Left lobe of liver (tissue), 2 donors: ENCODE results near the gene YAE1. TPM values are rescaled to one million over a fixed set of nuclear protein-coding genes. Genes with fewer than 3 reads are reported as not detected.
"Not testable (repeated sequence)": the region's sequence is repeated elsewhere in the genome, so short reads cannot be mapped to it uniquely, and the experiment has no call there.

Source experiments
- ATAC-seq: fragments of 200-7000 bp; cut with Tn5 transposase; one replicate; pipeline ENCODE4 v1.9.1; 2020; ENCODE audit warnings: mild to moderate bottlenecking, moderate library complexity
- DNase-seq: peaks from one replicate; pipeline ENCODE4 v3.0.0-alpha.2; 2020; ENCODE audit warnings: low spot score
- total RNA-seq: library from RNA; stranded (reverse); gene quantifications from one replicate; pipeline ENCODE4 v1.2.1, GENCODE V29; 2021
- donor health status: DM: no; HTN: no; CAD: no; lungs with moderate emphysema.
- donor health status: DM: no; HTN: yes; CAD: no.

The YAE1 gene
- 6.4 TPM for total RNA-seq

GRCh38 chr7:39566023-39566921 is at the start of gene YAE1:
TSS of gene YAE1 (plus strand) at chr7:39566404. CDS start at chr7:39566419, 15 bp downstream.
- peak; percentile 83 for DNase-seq
- peak; percentile 99 for ATAC-seq

DNA sequence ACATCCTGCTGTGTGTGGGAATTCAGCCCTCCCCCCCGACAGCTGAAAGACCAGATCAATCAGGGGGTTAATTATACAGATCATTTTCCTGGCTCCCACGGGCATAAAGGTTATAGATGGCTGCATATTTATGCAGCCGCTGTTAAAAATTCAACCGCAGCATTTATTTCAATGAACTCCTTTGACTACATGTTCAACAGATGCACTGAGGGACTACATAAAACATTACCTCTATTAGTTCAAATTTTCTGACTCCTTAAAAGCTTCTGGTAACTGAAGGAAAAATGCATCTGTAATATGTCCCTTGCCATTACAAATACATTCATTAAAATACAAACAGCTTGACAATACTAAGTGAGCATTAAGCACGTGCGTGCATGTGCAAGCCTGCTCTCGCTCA is 49.7 kb upstream of the YAE1 start:
- no peak for DNase-seq

DNA sequence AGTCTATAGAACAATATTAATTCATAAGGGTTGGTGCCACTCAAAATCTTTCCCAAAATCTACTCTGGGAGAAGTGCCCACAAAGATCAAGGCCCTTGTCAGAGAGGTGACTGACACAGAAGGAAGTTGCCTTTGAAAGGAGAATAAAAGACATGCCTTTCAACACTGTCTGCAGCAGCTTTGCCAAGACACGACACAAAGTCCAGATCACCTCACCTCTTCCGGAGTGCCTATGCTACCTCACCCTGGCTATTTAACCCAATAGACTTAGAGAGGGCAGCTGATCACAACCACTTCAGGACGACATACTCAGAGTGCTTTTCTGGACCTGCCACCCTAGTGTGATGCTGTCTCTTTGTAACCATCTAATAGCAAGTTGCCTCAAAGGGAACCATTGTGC is 49.0 kb upstream of the YAE1 start:
- DNase-seq: no peak
- ATAC-seq: no peak

More for the DNA sequence above, 49.7 kb upstream of the YAE1 start:
- no peak for ATAC-seq

DNA sequence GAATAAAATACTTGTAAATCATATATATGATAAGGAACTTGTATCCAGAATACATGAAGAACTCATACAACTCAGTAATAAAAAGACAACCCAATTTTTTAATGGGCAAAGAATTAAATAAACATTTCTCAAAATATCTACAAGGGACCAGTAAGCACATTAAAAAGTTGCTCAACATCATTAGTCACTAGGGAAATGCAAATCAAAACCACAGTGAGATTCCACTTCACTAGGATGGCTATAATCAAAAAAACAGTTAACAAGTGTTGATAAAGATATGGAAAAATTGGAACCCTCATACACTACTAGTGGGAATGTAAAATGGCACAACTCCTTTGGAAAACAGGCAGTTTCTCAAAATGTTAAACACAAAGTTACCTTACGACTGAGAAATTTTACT is 40.3 kb upstream of the YAE1 start:
- ATAC-seq: no peak
- DNase-seq: no peak

DNA sequence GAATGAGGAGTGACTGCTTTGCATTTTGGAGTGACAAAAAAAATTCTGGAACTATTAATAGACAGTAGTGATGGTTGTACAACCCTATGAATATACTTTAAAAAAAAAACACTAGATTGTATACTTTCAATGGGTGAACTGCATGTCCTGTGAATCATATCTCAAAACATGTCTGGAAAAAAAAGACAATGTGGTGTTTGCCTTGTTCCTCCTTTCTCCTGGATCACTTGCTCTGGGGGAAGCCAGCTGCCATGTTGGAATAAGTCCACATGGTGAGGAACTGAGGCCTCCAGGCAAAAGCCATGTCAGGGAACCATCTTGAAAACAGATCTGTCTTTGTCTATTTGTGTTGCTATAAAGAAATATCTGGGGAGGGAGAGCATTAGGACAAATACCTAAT is 39.5 kb upstream of the YAE1 start:
- no peak for ATAC-seq
- no peak for DNase-seq

DNA sequence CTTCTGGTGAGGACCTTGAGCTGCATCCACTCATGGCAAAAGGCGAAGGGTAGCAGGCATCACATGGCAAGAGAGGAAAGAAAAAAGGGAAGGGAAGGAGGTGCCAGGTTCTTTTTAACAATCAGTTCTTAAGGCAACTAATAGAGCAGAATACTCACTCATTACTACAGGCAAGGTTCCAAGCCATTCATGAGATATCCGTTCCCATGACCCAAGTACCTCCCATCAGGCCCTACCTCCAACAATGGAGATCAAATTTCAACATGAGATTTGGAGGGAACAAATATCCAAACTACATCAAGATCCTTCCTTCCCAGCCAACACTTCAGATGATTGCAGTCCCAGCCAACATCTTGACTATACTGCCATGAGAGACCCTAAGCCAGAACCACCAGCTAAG is 38.9 kb upstream of the YAE1 start:
- no peak for ATAC-seq

GRCh38 chr7:39527951-39528350 is 38.3 kb upstream of the YAE1 start:
- ATAC-seq (no peak), DNase-seq (no peak)

More for the DNA sequence above, 38.9 kb upstream of the YAE1 start:
- DNase-seq: no peak

DNA sequence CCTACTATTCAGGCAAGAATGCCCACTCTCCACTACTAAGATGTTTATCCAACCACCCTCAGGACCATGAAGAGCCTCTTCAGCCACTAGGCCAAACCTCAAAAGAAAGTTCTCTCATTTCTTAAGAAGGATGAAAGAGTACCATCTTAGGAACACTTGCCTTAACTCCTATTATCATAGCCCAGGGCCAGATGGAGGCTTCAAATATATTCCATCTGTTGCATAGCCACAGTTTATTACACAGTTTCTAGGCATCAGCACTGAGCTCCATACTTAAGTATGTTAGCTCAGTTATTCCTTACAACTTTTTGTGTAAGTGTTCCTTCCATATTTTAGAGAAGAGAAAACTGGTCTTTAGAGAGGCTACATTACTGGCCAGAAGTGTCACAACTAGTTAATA is 37.4 kb upstream of the YAE1 start:
- ATAC-seq: no peak
- DNase-seq: no peak

DNA sequence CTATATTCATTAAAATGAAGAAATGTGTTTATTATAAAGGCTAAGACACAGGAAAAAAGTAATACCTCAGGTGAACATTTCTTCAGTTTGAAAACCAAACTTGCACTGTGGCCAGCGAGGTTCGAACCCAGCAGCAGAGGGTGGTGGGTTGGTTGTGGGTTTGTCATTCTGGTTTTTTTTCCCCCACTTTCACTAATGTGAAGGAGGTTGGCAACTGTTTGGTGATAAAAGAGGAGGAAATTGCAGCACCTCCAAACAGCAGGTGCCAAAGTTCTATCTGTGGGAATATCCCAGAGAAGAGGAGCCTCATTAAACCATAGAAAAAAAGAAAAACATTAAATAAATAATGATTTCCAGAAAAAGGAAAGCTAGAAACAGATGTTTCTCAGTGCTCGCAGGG is 36.6 kb upstream of the YAE1 start:
- DNase-seq (no peak), ATAC-seq (no peak)

GRCh38 chr7:39530971-39531370 is 35.2 kb upstream of the YAE1 start:
- no peak for ATAC-seq
- no peak for DNase-seq

DNA sequence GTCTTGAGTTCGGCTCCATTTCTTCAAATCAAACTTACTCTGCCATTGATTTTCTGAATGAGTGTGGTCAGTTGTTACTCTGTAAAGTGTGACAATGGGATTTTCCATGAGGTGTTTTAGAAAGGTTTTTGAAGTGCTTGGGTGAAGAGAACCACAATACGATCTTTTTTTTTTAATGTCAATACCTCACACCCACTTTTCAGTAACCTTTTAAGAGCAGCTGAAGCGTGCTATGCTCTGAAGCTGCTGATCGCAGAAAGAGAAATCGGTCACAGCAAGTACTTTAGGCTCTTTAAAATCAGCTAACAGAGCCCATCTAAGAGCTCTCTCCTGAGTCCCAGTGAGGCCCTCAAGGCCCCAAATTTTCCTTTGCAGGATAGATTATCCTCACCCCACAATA is 34.4 kb upstream of the YAE1 start:
- ATAC-seq (no peak), DNase-seq (no peak)

GRCh38 chr7:39532832-39533231 is 33.4 kb upstream of the YAE1 start:
- ATAC-seq (no peak), DNase-seq (no peak)

GRCh38 chr7:39534599-39534998 is 31.6 kb upstream of the YAE1 start:
- no peak for ATAC-seq
- no peak for DNase-seq

- ATAC-seq (no peak), DNase-seq (no peak)
Measured at GRCh38 chr7:39535064-39535463, 31.1 kb upstream of the YAE1 start.

- ATAC-seq (no peak), DNase-seq (no peak)
Measured at GRCh38 chr7:39535720-39536119, 30.5 kb upstream of the YAE1 start.

DNA sequence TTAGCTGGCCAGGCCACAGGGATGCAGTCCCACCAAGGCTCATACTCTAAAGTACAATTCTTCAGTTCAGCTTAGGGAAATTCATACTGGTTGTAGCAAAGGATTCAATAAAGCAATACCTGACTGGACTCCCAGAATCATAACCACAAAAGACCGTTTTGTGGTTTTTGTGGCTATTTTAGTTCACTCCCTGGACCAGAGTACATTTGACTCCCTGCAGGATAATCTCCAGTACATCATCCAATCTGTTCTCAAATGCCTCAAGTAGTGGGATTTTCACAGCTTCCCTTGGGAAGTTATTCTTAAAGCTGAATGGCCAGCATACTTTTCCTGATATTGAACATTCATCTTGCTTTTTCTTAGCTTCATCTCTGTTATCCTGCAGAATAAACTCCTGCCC is 29.3 kb upstream of the YAE1 start:
- no peak for DNase-seq
- no peak for ATAC-seq

DNA sequence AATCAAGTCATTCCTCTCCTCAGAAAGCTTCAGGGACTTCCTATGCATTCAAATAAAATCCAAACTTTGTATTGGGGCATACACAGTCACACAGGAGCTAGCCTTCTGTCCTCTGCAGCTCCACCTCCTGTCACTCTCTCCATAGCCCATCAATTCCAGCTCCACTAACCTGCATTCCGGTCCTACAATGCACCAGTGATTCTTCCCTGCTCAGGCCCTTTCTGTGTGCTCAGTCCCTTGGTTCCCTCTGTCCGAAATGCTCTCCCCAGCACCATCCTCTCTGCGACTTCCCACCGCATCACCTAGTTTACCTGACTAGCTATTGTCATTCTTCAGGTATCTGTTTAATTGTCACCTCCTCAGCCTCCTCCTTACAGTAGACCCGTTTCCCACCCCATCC is 26.4 kb upstream of the YAE1 start:
- DNase-seq (no peak), ATAC-seq (no peak)

DNA sequence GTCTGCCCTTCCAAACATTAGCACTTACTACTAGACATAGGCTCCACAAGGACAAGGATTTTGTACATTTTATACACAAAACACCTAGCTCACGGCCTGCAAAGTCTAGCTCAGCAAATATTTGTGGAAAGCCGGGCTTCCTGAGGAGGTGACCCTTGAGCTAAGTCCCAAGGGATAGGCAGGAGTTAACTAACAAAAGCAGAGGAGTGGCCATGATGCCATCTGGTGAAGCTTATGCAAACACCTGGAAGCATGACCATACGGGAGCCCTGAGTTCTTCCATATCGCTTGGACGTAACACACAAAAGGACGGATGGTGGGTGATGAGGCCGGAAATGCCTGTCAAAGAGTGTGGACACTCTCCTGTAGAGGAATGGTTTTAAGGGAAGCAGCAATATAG is 25.9 kb upstream of the YAE1 start:
- ATAC-seq: no peak
- DNase-seq: no peak

DNA sequence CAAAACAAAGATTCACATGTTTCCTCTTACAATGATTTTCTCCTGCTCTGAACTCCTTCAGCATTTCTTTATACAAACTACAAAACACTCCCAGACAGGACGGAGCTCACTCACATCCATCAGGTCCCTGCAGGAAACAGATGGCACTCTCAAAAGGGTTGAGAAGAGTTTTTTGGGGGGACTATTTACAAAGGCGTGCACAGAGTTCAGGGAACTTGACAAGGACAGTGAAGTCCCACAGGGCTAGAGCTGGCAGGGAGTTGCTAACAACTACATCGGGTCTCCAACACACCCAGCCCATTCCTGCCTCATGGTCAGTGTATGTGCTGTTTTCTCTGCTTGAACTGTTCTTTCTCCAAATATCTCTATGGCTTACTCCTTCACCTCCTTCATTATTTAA is 24.7 kb upstream of the YAE1 start:
- no peak for ATAC-seq
- DNase-seq: no peak

GRCh38 chr7:39544774-39545173 is 21.4 kb upstream of the YAE1 start:
- ATAC-seq, DNase-seq: not testable (repeated sequence)

- DNase-seq: no peak
- no peak for ATAC-seq
Measured at GRCh38 chr7:39547336-39547735, 18.9 kb upstream of the YAE1 start.

DNA sequence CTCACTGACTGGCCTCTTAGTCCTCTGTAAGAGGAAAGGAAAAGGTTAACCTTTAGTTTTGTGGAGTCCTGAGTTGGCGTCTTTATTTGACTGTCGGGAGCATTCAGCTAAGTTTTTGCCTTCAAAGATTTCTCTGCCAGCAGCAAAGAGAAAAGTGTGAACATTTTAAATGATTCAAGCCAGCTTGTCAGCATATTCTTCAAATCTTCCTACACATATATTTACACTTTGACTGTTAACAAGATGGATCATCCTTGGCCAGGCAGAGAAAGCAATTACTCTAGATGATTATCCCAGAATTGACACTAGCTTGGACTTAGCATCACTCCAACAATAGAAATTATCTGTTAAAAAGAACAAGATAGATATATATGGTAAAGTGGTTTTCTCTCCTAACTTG is 15.8 kb upstream of the YAE1 start:
- no peak for DNase-seq
- no peak for ATAC-seq

DNA sequence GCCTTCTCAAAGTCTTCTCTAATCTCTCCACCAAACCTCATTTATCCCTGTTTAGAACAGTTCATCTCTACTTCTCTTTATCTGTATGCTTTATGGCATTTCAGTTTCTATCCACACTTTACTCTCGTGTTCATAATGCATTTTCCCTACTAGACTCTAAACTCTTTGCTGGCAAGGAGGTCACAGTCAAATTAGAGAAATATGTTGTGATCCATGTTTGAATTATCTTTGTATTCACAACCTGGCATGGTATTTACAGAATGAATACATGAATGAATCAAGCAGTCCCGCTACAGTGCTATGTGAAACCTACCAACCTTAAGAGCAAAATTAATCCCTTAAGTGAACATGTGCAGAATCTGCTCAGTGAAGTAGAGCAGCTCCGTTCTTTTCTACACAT is 12.8 kb upstream of the YAE1 start:
- ATAC-seq (no peak), DNase-seq (no peak)
